A673 (cell line): Measurements from ENCODE around the gene BHLHA15. TPM values are rescaled to one million over a fixed set of nuclear protein-coding genes. Genes with fewer than 3 reads are reported as not detected.

Source experiments
- BruUV-seq: library from RNA; stranded (reverse); fragments of 400-500 nt; replicated peaks from 2 replicates; lab custom pipeline; 2021; lab: Mats Ljungman, UMichigan
- CTCF ChIA-PET: fragments of 300-600 bp; sonication (Branson Sonifier 250); formaldehyde crosslinking; loops from one replicate; lab custom pipeline; 2022; ENCODE audit warnings: antibody characterized with exemption; lab: Charles Lee
- POLR2A ChIA-PET: fragments of 300-600 bp; sonication (Branson Sonifier 250); formaldehyde crosslinking; loops from one replicate; lab custom pipeline; 2022; ENCODE audit warnings: antibody characterized with exemption; ENCODE audit not compliant: low non-redundant PET; lab: Charles Lee
- DNase-seq: peaks from one replicate; pipeline ENCODE4 v3.0.0-alpha.2; 2015; ENCODE audit warnings: low spot score
- H3K27ac ChIP-seq: fragments of 200-600 bp; sonication (generic); 2 replicates; pipeline ENCODE4 v1.5.1; 2016; ENCODE audit warnings: mixed run types, low read depth, mild to moderate bottlenecking, mixed read lengths, antibody characterized with exemption, low read length; ENCODE audit not compliant: poor library complexity, severe bottlenecking
- H3K27me3 ChIP-seq: fragments of 200-600 bp; sonication (generic); replicated peaks from 2 replicates; pipeline ENCODE4 v1.6.1; 2017; ENCODE audit warnings: mixed run types, low read depth, mild to moderate bottlenecking, mixed read lengths, antibody characterized with exemption, low read length; ENCODE audit not compliant: insufficient read depth, poor library complexity
- H3K36me3 ChIP-seq: fragments of 200-600 bp; sonication (generic); 2 replicates; pipeline ENCODE4 v1.6.1; 2016; ENCODE audit warnings: mixed run types, mild to moderate bottlenecking, mixed read lengths, antibody characterized with exemption, low read length; ENCODE audit not compliant: insufficient read depth, poor library complexity, severe bottlenecking
- H3K4me1 ChIP-seq: fragments of 200-600 bp; sonication (generic); 2 replicates; pipeline ENCODE4 v1.6.1; 2017; ENCODE audit warnings: mixed run types, mild to moderate bottlenecking, mixed read lengths, antibody characterized with exemption, low read length; ENCODE audit not compliant: insufficient read depth, poor library complexity, severe bottlenecking
- H3K4me3 ChIP-seq: fragments of 200-600 bp; sonication (generic); 2 replicates; pipeline ENCODE4 v1.5.1; 2016; ENCODE audit warnings: low read depth, mixed run types, mild to moderate bottlenecking, mixed read lengths, low read length; ENCODE audit not compliant: poor library complexity, severe bottlenecking
- H3K9me3 ChIP-seq: fragments of 200-600 bp; sonication (generic); 2 replicates; pipeline ENCODE4 v1.6.1; 2016; ENCODE audit warnings: mixed run types, low read depth, mild to moderate bottlenecking, mixed read lengths, antibody characterized with exemption, low read length; ENCODE audit not compliant: poor library complexity, severe bottlenecking
- CTCF ChIP-seq: fragments of 300-800, 200-600 bp; sonication (generic); conservative IDR thresholded peaks from 2 replicates; pipeline ENCODE4 v1.5.1; 2017; ENCODE audit warnings: low read depth, mild to moderate bottlenecking, antibody characterized with exemption, low read length, moderate library complexity, mixed read lengths
- EZH2 ChIP-seq: fragments of 200-600 bp; sonication (generic); IDR thresholded peaks from 2 replicates; pipeline ENCODE4 v1.6.1; 2017; ENCODE audit warnings: borderline replicate concordance, low read depth, mild to moderate bottlenecking, mixed read lengths, antibody characterized with exemption, low read length; ENCODE audit not compliant: poor library complexity, severe bottlenecking
- intact Hi-C: fragments of 100-400 bp; cut with micrococcal nuclease; formaldehyde crosslinking; loops from one replicate; pipeline ENCODE4 v1.10.0; 2022; ENCODE audit not compliant: unreplicated experiment
- total RNA-seq: library from RNA; stranded (reverse); gene quantifications from 2 replicates; pipeline ENCODE4 v1.2.3, GENCODE V29; 2021

BHLHA15 gene
- total RNA-seq, 1 experiment from 2014 or later, result 0.64 TPM

- POLR2A ChIA-PET, result no interaction called here
- CTCF ChIA-PET, result no interaction called here
- no peak overlapping the region for H3K27ac ChIP-seq
- no peaks in the 10 kb centered on the region for H3K27me3 ChIP-seq
- TF ChIP-seq EZH2 (no peak), CTCF (no peak)
- no peaks in the 10 kb centered on the region for H3K9me3 ChIP-seq
- intact Hi-C loops, result no loop called here
- H3K36me3 ChIP-seq, result peaks cover 12% of the 10 kb centered on the region
- DNase-seq, result no peak
- no peaks in the 10 kb centered on the region for H3K4me1 ChIP-seq
- no TSS peak for BruUV-seq
- H3K4me3 ChIP-seq, result no peak overlapping the region
These were observed 14.3 kb upstream of the BHLHA15 start for GRCh38 chr7:98196706-98197605.

GRCh38 chr7:98199131-98199530 is 12.1 kb upstream of the BHLHA15 start:
- BruUV-seq, result no TSS peak
- no peak overlapping the region for H3K27ac ChIP-seq
- TF ChIP-seq CTCF (no peak), EZH2 (no peak)
- ChIA-PET CTCF (interaction anchor here (0.6 kb wide), 1 partner anchor 1190 kb away, joined by 4 read pairs; no protein-coding TSS in a partner anchor), POLR2A (no interaction called here)
- no peaks in the 10 kb centered on the region for H3K4me1 ChIP-seq
- peaks cover 4% of the 10 kb centered on the region for H3K36me3 ChIP-seq
- no peaks in the 10 kb centered on the region for H3K27me3 ChIP-seq
- no peaks in the 10 kb centered on the region for H3K9me3 ChIP-seq
- no peak overlapping the region for H3K4me3 ChIP-seq
- DNase-seq, result peak; percentile 34
- intact Hi-C loops, result no loop called here

DNA sequence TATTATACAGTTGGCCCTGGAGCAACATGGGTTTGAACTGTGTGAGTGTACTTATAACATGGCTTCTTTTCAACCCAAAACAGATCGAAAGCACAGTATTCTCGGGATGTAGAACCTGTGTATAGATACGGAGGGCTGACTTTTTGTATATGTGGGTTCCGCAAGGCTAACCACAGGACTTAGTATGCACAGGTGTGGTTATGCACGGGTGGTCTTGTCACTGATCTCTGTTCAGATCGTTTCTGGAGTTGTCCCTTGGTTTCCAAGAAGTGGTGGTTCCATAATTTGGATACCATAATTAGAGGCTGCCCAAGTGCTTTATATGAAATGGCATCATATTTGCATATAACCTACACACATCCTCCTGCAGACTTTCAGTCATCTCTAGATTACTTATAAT is 10.9 kb upstream of the BHLHA15 start:
- H3K9me3 ChIP-seq, result no peaks in the 10 kb centered on the region
- ChIA-PET POLR2A (no interaction called here), CTCF (no interaction called here)
- H3K36me3 ChIP-seq, result no peaks in the 10 kb centered on the region
- no peak for DNase-seq
- intact Hi-C loops, result no loop called here
- H3K4me1 ChIP-seq, result no peaks in the 10 kb centered on the region
- no peak overlapping the region for H3K27ac ChIP-seq
- no peak overlapping the region for H3K4me3 ChIP-seq
- TF ChIP-seq EZH2 (no peak), CTCF (no peak)
- BruUV-seq, result no TSS peak
- H3K27me3 ChIP-seq, result no peaks in the 10 kb centered on the region
